ENCODE data around the gene KCTD18. TPM values are rescaled to one million over a fixed set of nuclear protein-coding genes. Genes with fewer than 3 reads are reported as not detected.
A peak's percentile ranks its signal among the peaks of the same experiment; 100 is the strongest.

Gene KCTD18
- total RNA-seq, 6 donors from 2014 or later = 13.6 to 34.6 (median 16.6) TPM

DNA sequence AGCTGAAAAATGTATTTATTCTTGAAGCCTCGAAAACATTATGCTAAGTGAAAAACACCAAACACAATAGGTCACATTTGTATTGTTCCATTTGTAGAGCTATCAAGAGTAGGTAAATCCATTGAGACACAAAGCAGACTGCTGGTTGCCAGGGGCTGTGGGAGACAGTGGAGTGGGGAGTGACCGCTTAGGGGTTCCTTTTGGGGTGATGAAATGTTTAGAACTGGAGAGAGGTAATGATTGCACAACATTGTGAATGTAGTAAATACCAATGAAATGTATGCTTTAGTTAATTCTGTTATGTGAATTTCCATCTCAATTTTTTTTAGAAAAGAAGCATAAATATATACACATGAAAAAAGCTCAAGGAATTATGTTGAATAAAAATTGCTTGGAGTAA lies 15.8 kb downstream of the KCTD18 start:
- no peaks in the 10 kb centered on the region for H3K4me1 ChIP-seq
- H3K36me3 ChIP-seq = peaks cover 14 to 83% (median 36%) of the 10 kb centered on the region in 4 donors
- WGBS, 2 donors = 88 to 92% methylated on average over 2 of the region's 2 CpGs
- no peak overlapping the region for H3K27ac ChIP-seq
- TF ChIP-seq POLR2AphosphoS5 (IDR thresholded peaks at IDR 0.05) (no peak), EP300 (IDR thresholded peaks at IDR 0.05) (no peak), POLR2A (IDR thresholded peaks at IDR 0.05) (no peak)
- TF ChIP-seq, protein P1, sequence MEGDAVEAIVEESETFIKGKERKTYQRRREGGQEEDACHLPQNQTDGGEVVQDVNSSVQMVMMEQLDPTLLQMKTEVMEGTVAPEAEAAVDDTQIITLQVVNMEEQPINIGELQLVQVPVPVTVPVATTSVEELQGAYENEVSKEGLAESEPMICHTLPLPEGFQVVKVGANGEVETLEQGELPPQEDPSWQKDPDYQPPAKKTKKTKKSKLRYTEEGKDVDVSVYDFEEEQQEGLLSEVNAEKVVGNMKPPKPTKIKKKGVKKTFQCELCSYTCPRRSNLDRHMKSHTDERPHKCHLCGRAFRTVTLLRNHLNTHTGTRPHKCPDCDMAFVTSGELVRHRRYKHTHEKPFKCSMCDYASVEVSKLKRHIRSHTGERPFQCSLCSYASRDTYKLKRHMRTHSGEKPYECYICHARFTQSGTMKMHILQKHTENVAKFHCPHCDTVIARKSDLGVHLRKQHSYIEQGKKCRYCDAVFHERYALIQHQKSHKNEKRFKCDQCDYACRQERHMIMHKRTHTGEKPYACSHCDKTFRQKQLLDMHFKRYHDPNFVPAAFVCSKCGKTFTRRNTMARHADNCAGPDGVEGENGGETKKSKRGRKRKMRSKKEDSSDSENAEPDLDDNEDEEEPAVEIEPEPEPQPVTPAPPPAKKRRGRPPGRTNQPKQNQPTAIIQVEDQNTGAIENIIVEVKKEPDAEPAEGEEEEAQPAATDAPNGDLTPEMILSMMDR (IDR thresholded peaks at IDR 0.05) = no peak
- ATAC-seq (ENCODE audit: low FRiP score in 2 of 2) (no peak), DNase-seq (no peak)
- no peak overlapping the region for H3K4me3 ChIP-seq
- no peaks in the 10 kb centered on the region for H3K9me3 ChIP-seq
- no peaks in the 10 kb centered on the region for H3K27me3 ChIP-seq

DNA sequence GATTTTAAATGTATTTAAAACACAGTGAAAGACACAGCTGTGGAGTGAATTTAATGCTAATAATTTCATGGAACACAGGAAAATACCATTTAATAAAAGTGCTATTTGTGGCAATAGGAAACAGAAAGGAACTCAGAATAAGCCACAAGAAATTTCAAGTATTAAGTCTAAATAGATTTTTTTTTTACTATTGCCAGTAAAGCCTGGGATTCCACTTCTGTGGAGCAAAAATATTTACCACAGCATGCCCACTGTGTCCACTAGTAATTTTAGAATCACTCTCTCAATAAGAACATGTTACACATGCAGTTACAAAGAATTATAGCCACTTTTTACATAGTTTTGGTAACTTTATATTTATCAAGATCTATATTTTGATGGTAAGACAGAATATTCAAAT lies 17.2 kb downstream of the KCTD18 start:
- Histone ChIP-seq H3K36me3 (peaks cover 10 to 69% (median 33%) of the 10 kb centered on the region in 4 donors), H3K9me3 (no peaks in the 10 kb centered on the region), H3K27ac (no peak overlapping the region), H3K4me1 (no peaks in the 10 kb centered on the region), H3K4me3 (no peak overlapping the region), H3K27me3 (no peaks in the 10 kb centered on the region)
- DNase-seq (no peak), ATAC-seq (ENCODE audit: low FRiP score in 2 of 2) (no peak)
- TF ChIP-seq EP300 (IDR thresholded peaks at IDR 0.05) (no peak), POLR2AphosphoS5 (IDR thresholded peaks at IDR 0.05) (no peak), POLR2A (IDR thresholded peaks at IDR 0.05) (no peak)
- TF ChIP-seq, protein P1 (IDR thresholded peaks at IDR 0.05) = no peak

DNA sequence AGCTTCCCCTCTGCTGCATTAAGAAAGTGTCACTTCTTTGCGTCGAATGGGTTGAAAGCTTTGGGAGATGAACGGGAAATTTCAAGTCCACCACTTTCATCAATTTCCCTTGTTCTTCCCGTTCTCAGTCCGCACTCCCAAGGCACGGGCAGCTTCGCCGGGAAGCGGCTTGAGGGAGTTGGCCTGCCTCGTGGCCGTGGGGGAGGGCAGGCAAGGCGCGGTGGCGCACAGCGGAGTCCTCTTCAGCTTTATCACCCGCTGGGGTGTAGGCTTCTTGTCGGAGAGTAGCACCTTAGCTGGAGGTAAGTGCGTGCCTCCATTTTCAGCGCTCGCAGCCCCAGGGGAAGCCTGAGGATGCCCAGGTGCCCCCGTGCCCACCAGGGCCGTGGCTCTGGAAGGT lies 19.9 kb downstream of the KCTD18 start:
- Histone ChIP-seq H3K27ac (no peak overlapping the region), H3K9me3 (no peaks in the 10 kb centered on the region), H3K4me3 (no peak overlapping the region), H3K4me1 (no peaks in the 10 kb centered on the region), H3K36me3 (peaks cover 10 to 44% (median 28%) of the 10 kb centered on the region in 4 donors), H3K27me3 (no peaks in the 10 kb centered on the region)
- peak in 1 of 2 donors; percentile 72 for DNase-seq
- TF ChIP-seq, protein P1 (IDR thresholded peaks at IDR 0.05) = no peak
- TF ChIP-seq POLR2AphosphoS5 (IDR thresholded peaks at IDR 0.05) (no peak), EP300 (IDR thresholded peaks at IDR 0.05) (no peak), POLR2A (IDR thresholded peaks at IDR 0.05) (no peak)
- no peak for ATAC-seq (ENCODE audit: low FRiP score in 2 of 2)
- WGBS, 2 donors = 96 to 97% methylated on average over 17 to 22 of the region's 22 CpGs

DNA sequence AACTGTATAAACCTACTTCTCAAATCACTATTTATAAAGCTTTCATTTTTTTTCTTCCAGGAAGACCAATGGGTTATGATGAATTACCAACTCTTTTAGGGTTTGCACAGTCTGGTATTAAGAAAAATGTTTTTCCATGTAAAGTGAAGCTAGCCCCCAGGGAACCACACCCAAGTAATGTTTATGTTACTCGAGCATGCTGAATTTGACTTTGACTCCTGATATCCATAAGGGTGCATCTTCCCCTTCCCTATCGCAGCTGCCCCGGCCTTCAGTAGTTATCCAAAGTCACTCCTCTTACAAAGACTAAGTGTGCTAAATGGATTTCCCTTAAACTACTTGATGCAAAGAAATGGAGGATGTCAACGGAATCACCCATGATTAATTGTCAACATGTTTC lies 21.7 kb downstream of the KCTD18 start:
- Histone ChIP-seq H3K27ac (no peak overlapping the region), H3K9me3 (no peaks in the 10 kb centered on the region), H3K36me3 (peaks cover 10 to 33% (median 23%) of the 10 kb centered on the region in 4 donors), H3K27me3 (no peaks in the 10 kb centered on the region), H3K4me1 (peaks cover 0 to 8% (median 0%) of the 10 kb centered on the region in 4 donors), H3K4me3 (no peak overlapping the region)
- ATAC-seq (ENCODE audit: low FRiP score in 2 of 2) = no peak
- TF ChIP-seq, protein P1 (IDR thresholded peaks at IDR 0.05) = no peak
- TF ChIP-seq POLR2A (IDR thresholded peaks at IDR 0.05) (no peak), EP300 (IDR thresholded peaks at IDR 0.05) (no peak), POLR2AphosphoS5 (IDR thresholded peaks at IDR 0.05) (no peak)
- 80 to 85% methylated on average over 4 of the region's 4 CpGs for WGBS, 2 donors
- DNase-seq = no peak

DNA sequence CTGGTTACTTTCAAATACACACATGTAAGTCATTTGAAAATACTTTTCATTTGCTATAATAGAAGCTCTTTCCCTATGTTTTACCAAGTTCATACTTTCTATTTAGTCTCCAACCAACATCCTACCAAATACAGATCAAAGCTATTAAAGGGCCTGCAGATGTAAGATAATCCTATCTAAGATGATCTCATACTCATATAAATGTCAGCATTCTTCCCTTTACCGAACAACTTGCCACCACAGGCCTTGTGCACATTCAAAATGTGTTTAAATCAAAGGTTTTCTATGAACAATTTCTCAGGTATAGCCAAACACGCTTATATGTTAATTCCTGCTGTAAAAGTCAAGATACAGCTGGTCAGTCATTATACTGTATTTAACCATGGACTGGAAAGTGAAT lies 23.3 kb downstream of the KCTD18 start:
- H3K27ac ChIP-seq = no peak overlapping the region
- no peaks in the 10 kb centered on the region for H3K9me3 ChIP-seq
- 58 to 67% methylated on average over 2 of the region's 2 CpGs for WGBS, 2 donors
- peaks cover 4 to 21% (median 15%) of the 10 kb centered on the region in 4 donors for H3K36me3 ChIP-seq
- no peak overlapping the region for H3K4me3 ChIP-seq
- no peaks in the 10 kb centered on the region for H3K27me3 ChIP-seq
- TF ChIP-seq POLR2AphosphoS5 (IDR thresholded peaks at IDR 0.05) (no peak), EP300 (IDR thresholded peaks at IDR 0.05) (no peak), POLR2A (IDR thresholded peaks at IDR 0.05) (no peak)
- TF ChIP-seq, protein P1 (IDR thresholded peaks at IDR 0.05) = no peak
- ATAC-seq (ENCODE audit: low FRiP score in 2 of 2) (no peak), DNase-seq (no peak)
- peaks cover 0 to 8% (median 1%) of the 10 kb centered on the region in 4 donors for H3K4me1 ChIP-seq

Measured in upper lobe of left lung (tissue), 6 donors.